GM12878 (cell line): ENCODE data around the gene RAB31. TPM values are rescaled to one million over a fixed set of nuclear protein-coding genes. Genes with fewer than 3 reads are reported as not detected.

Experiments
- ATAC-seq: fragments of 200-7000 bp; cut with Tn5 transposase; 3 replicates; pipeline ENCODE4 v1.9.1; 2020; ENCODE audit warnings: mild to moderate bottlenecking, moderate library complexity
- BruUV-seq: library from RNA; stranded (reverse); fragments of 400-500 nt; replicated peaks from 2 replicates; lab custom pipeline; 2021; lab: Mats Ljungman, UMichigan
- CTCF ChIA-PET: fragments of 300-600 bp; sonication (Branson Sonifier 250); formaldehyde crosslinking; extraction: SDS; loops from one replicate; lab custom pipeline; 2021; ENCODE audit warnings: inconsistent platforms; lab: Yijun Ruan, JAX
- POLR2A ChIA-PET: fragments of 350-600 bp; formaldehyde crosslinking; extraction: SDS; loops from one replicate; lab custom pipeline; 2021; ENCODE audit warnings: inconsistent platforms; lab: Charles Lee
- RAD21 ChIA-PET: fragments of 300-600 bp; sonication (Branson Sonifier 250); formaldehyde crosslinking; loops from one replicate; lab custom pipeline; 2023; ENCODE audit warnings: antibody characterized with exemption; ENCODE audit not compliant: unreplicated experiment; lab: Charles Lee
- SMC1A ChIA-PET: fragments of 300-600 bp; sonication (Branson Sonifier 250); formaldehyde crosslinking; loops from one replicate; lab custom pipeline; 2023; ENCODE audit not compliant: unreplicated experiment, uncharacterized antibody; lab: Charles Lee
- DNase-seq: peaks from one replicate; pipeline ENCODE4 v3.0.0-alpha.2; 2011; ENCODE audit warnings: low read depth, low spot score
- FAIRE-seq: peaks from 3 replicates; lab custom pipeline; 2011; peaks lifted over from hg19 to GRCh38; lab: Jason Lieb, UNC
- H2AFZ ChIP-seq: 2 replicates; pipeline ENCODE4 v1.6.0; 2011; ENCODE audit warnings: low read depth, low read length, control low read depth; ENCODE audit not compliant: control insufficient read depth
- H3K27ac ChIP-seq: 2 replicates; pipeline ENCODE4 v1.5.1; 2011; ENCODE audit warnings: control low read depth; ENCODE audit not compliant: control insufficient read depth, insufficient read depth
- H3K27me3 ChIP-seq, 2 experiments: replicated peaks in 1 of 2; 2 replicates each; pipeline versions ENCODE4 v1.6.0 to v1.6.1; 2011; ENCODE audit warnings: low read length in 1 of 2; ENCODE audit not compliant: control insufficient read depth in 2 of 2, insufficient read depth in 2 of 2
- H3K36me3 ChIP-seq, 2 experiments: 2 replicates each; pipeline ENCODE4 v1.5.1; 2011; ENCODE audit warnings: low read length in 1 of 2; ENCODE audit not compliant: control insufficient read depth in 2 of 2, insufficient read depth in 2 of 2
- H3K4me1 ChIP-seq: 2 replicates; pipeline ENCODE4 v1.6.1; 2011; ENCODE audit warnings: mild to moderate bottlenecking, low read length, moderate library complexity, mixed read lengths; ENCODE audit not compliant: control insufficient read depth, insufficient read depth
- H3K4me2 ChIP-seq: 2 replicates; pipeline ENCODE4 v1.6.0; 2011; ENCODE audit warnings: control low read depth; ENCODE audit not compliant: control insufficient read depth, insufficient read depth
- H3K4me3 ChIP-seq: fragments of 200-600 bp; sonication (generic); 2 replicates; pipeline ENCODE4 v1.5.1; 2016
- H3K79me2 ChIP-seq: 2 replicates; pipeline ENCODE4 v1.6.0; 2011; ENCODE audit warnings: low read length; ENCODE audit not compliant: control insufficient read depth, insufficient read depth
- H3K9ac ChIP-seq: 2 replicates; pipeline ENCODE4 v1.8.0; 2011; ENCODE audit warnings: low read length, control low read depth, mixed read lengths; ENCODE audit not compliant: control insufficient read depth, insufficient read depth
- H3K9me3 ChIP-seq: replicated peaks from 3 replicates; pipeline ENCODE4 v1.5.1; 2011; ENCODE audit warnings: mild to moderate bottlenecking, low read length; ENCODE audit not compliant: control insufficient read depth, insufficient read depth
- H4K20me1 ChIP-seq: 2 replicates; pipeline ENCODE4 v1.6.0; 2011; ENCODE audit not compliant: control insufficient read depth, insufficient read depth
- HDAC6 ChIP-seq: fragments of 200-600 bp; sonication (generic); IDR thresholded peaks from one replicate; pipeline ENCODE4 v1.8.0; 2017; ENCODE audit warnings: antibody characterized with exemption; ENCODE audit not compliant: unreplicated experiment
- PML ChIP-seq: IDR thresholded peaks from 2 replicates; pipeline ENCODE4 v1.6.1; 2012; ENCODE audit warnings: low read length, inconsistent platforms
- POU2F2 ChIP-seq: IDR thresholded peaks from 3 replicates; pipeline ENCODE4 v1.6.1; 2011; ENCODE audit warnings: low read depth, mild to moderate bottlenecking, low read length, borderline replicate concordance
- ZBED1 ChIP-seq: IDR thresholded peaks from 2 replicates; pipeline ENCODE4 v1.6.1; 2016; ENCODE audit warnings: borderline replicate concordance
- WGBS: methylation state at CpG from one replicate; pipeline ENCODE4 v1.1.6; 2016; ENCODE audit warnings: low lambda C conversion rate; ENCODE audit not compliant: insufficient replicate concordance, insufficient coverage; ENCODE audit errors: missing lambda C conversion rate; 5-methylcytosine and 5-hydroxymethylcytosine counted together
- in situ Hi-C: fragments of 300-500 bp; cut with MboI; formaldehyde crosslinking; loops from 9 replicates; pipeline ENCODE4 v1.14.3; 2018; ENCODE audit warnings: mixed read lengths
- intact Hi-C: fragments of 100-400 bp; cut with micrococcal nuclease; formaldehyde crosslinking; loops from one replicate; pipeline ENCODE4 v1.14.2; 2022; ENCODE audit not compliant: unreplicated experiment
- polyA plus RNA-seq, 11 experiments: library from polyadenylated mRNA; depleted of rRNA in 4 of 11; unstranded in 6 of 11; stranded (reverse) in 5 of 11; fragments of >200 nt; fragmentation: Nextera tagmentation in 4 of 11; fragmentation: Illumina TruSeq in 1 of 11; extraction: Ambion mirVana in 4 of 11; extraction: Trizol in 1 of 11; gene quantifications; 1 replicate in 1 of 11; 2 replicates in 10 of 11; pipeline versions ENCODE4 v1.2.1 to v1.2.3, GENCODE V29; 2011 to 2016; ENCODE audit warnings: inconsistent platforms in 2 of 11, missing spikeins in 2 of 11, low read depth in 1 of 11
- total RNA-seq, 4 experiments: library from RNA; depleted of rRNA in 3 of 4; stranded (reverse); fragments of >200 nt in 3 of 4; fragmentation: Illumina TruSeq in 1 of 4; extraction: Trizol in 1 of 4; gene quantifications; 2 replicates each; pipeline versions ENCODE4 v1.2.1 to v1.2.3, GENCODE V29; 2013 to 2021

The RAB31 gene
- total and polyA plus RNA-seq, 10 of the 15 experiments (the other 5 are each of a cell fraction or from before 2014, with no cell fraction given) = 0.80 to 23.3 (median 12.2) TPM

GRCh38 chr18:9739516-9739915, 31.4 kb downstream of the RAB31 start:
- in situ Hi-C loops (no loop called here), intact Hi-C loops (no loop called here)
- H3K27me3 ChIP-seq = peaks cover 0 to 4% of the 10 kb centered on the region in 2 experiments; a peak in 2 of 4 replicates
- ChIA-PET CTCF (no interaction called here), RAD21 (no interaction called here), POLR2A (no interaction called here), SMC1A (no interaction called here)
- no peak overlapping the region for H3K27ac ChIP-seq
- H4K20me1 ChIP-seq = no peaks in the 10 kb centered on the region
- no peak overlapping the region for H3K9ac ChIP-seq
- TF ChIP-seq PML (no peak), ZBED1 (no peak)
- no peaks in the 10 kb centered on the region for H3K79me2 ChIP-seq
- H2AFZ ChIP-seq = no peak overlapping the region
- H3K4me1 ChIP-seq = no peaks in the 10 kb centered on the region
- ATAC-seq = no peak
- no peak overlapping the region for H3K4me3 ChIP-seq
- no peaks in the 10 kb centered on the region for H3K36me3 ChIP-seq
- no peak for DNase-seq
- no peak for FAIRE-seq
- no peaks in the 10 kb centered on the region for H3K9me3 ChIP-seq
- no TSS peak for BruUV-seq
- WGBS = 92% methylated on average over 1 of the region's 1 CpG
- no peak overlapping the region for H3K4me2 ChIP-seq

- no peak overlapping the region for H3K4me2 ChIP-seq
- peaks cover 0 to 4% of the 10 kb centered on the region in 2 experiments; a peak in 2 of 4 replicates for H3K27me3 ChIP-seq
- no TSS peak for BruUV-seq
- no peaks in the 10 kb centered on the region for H3K4me1 ChIP-seq
- ATAC-seq (no peak), DNase-seq (no peak), FAIRE-seq (no peak)
- TF ChIP-seq HDAC6 = no peak
- TF ChIP-seq POU2F2 = no peak
- SMC1A ChIA-PET = no interaction called here
- no peaks in the 10 kb centered on the region for H3K9me3 ChIP-seq
- no peaks in the 10 kb centered on the region for H3K36me3 ChIP-seq
- CTCF ChIA-PET = no interaction called here
- POLR2A ChIA-PET = no interaction called here
- WGBS = 97% methylated on average over 5 of the region's 5 CpGs
- in situ Hi-C loops (no loop called here), intact Hi-C loops (no loop called here)
- no peak overlapping the region for H3K27ac ChIP-seq
- no peak overlapping the region for H3K4me3 ChIP-seq
- H3K9ac ChIP-seq = no peak overlapping the region
- RAD21 ChIA-PET = no interaction called here
- H2AFZ ChIP-seq = no peak overlapping the region
- no peaks in the 10 kb centered on the region for H4K20me1 ChIP-seq
- no peaks in the 10 kb centered on the region for H3K79me2 ChIP-seq
Observed at GRCh38 chr18:9740071-9740470, 32.0 kb downstream of the RAB31 start.
